Stimulated activated CD4-positive, alpha-beta T cell treated with anti-CD3 and anti-CD28 coated beads, Interleukin-4, amount 100 ng/mL, for 1 hour (primary cell): ENCODE data around the gene PLD4.

Experiments used
- DNase-seq: peaks from one replicate; pipeline ENCODE4 v3.0.0-alpha.2; 2020

Gene PLD4

DNA sequence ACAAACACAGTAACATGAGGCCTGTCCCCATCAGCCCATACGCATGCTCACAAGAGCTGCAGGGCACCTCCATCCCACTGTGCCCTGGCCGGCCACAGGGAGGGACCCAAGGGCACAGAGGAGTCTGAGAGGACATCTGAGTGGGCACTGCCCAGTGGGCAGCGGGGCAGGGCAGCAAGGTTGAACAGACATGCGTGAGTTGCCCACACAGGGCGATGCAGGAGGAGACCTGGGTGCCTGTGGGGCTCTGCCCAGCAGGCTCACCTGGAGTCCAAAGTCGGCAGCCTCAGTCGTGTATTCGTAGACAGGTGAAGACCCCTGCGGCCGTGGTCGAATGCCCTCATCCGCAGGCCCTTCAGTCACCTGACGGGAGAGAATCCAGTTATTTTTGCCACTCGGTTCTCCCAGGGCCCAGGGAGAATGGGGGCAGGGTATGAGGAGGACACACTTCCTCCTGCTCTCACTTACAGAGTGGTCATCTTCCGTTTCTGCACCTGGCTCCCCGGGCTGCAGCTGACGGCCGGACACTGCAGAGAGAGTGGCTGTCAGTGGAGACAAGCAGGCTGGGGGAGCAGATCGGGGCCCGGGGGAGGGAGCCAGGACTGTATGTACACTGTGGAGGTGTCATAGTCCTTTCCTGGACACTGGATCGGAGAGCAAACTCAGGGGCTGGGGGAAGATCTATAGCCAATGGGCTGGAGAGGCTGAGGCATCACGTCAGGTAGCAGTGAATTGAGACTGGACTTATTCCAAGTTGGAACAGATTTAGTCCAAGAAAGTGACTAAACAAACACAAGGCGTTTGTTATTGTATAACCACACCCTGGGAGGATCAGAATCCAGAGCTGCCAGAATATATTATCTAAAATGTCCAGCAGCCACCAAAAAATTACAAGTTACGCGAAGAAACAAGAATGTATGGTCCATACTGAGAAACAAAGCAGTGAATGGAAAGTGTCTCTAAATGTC lies 32.8 kb downstream of the PLD4 start:
- no peak for DNase-seq

DNA sequence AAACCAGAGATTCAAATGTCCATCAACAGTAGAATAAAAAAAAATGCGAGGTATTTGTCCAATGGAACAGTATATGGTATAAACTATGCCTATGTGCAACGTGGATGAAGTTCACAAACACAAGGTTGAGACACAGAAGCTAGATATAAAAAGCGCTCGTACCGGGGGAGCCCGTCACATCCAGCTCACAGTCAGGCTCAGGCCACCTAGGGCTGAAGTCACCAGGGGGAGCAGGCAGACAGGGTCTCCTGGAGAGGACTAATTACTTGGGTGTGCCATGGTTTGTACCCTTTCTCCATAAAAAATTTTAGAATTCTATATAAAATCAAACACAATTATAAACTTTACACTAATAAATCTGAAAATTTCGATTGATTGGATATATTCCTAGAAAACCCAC lies 39.9 kb downstream of the PLD4 start:
- no peak for DNase-seq

DNA sequence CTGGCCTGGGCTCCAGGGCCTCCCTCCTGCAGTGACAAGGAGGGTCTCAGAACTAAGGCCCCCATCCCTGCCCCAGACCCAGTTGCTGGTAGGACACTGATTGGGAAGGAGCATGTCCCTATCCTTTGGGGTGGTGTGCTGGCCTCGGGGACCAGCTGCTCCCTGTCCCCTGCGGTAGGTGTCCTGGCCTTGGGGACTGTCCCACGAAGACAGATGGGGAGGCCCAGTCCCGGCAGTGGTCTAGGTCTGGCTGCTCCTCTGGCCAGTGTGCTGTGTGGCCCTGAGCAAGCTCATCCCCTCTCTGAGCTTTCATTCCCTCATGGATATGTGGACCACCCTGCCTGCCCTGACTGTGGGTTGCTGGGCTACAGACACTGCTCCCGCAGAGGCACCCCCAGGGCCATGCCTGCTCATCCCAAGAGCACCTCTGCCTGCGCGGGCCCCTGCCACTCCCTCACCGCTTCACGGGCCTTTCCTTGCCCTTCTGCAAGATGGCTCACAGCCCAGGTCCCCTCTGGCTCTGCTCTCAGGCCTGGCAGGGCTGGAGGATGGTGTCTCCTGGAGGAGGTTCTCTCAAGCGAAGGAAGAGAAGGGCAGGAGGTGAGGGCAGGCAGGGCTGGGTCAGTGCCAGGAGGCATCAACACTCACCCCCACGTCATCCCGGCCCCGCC lies 41.0 kb downstream of the PLD4 start:
- DNase-seq: no peak

DNA sequence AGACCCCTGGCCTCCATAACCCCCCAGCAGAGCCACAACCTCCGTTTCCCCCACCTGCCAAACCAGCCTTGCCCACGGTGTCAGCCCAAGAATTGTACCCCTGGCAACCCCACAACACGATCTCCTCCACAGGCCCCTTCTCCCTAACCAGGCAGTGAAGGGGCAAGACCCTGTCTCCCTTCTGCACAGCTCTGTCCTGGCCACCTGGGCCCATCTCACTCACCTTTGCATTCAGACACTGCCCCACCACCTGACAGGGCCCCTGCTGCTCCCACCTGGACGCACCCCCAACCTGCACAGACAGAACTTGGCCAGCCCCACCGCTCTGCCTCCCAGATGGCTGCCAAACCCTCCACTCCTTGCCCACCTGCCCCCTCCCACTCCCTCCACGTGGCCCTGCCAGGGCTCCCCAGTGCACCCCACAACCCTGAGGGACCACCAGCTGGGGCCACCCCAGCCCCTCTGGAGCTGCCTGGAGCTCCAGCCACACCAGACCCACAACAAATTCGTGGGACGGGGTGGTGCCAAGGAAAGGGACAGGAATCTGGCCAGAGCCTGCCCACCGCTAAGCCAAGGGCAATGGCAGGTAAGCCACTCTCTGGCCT lies 41.7 kb downstream of the PLD4 start:
- DNase-seq: no peak

DNA sequence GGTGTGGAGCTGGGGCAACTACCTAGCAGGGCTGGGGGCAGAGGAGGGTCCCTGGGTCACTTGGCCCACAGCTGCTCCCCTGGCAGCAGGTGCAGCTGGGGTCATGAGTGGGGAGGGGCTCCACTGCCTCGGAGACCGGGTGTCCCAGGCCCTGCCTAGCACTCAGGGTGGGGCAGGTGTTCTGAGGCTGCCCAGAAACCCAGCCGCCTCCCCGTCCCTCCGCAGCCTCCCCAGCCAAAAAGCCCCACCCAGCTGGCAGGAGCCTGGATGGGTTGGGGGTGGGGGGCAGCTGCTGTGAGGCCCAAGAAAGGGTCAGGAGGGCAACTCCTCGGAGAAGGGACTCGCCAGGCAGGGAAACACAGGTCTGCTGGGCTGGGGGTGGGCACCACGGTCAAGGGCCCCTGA lies 42.3 kb downstream of the PLD4 start:
- DNase-seq: no peak

DNA sequence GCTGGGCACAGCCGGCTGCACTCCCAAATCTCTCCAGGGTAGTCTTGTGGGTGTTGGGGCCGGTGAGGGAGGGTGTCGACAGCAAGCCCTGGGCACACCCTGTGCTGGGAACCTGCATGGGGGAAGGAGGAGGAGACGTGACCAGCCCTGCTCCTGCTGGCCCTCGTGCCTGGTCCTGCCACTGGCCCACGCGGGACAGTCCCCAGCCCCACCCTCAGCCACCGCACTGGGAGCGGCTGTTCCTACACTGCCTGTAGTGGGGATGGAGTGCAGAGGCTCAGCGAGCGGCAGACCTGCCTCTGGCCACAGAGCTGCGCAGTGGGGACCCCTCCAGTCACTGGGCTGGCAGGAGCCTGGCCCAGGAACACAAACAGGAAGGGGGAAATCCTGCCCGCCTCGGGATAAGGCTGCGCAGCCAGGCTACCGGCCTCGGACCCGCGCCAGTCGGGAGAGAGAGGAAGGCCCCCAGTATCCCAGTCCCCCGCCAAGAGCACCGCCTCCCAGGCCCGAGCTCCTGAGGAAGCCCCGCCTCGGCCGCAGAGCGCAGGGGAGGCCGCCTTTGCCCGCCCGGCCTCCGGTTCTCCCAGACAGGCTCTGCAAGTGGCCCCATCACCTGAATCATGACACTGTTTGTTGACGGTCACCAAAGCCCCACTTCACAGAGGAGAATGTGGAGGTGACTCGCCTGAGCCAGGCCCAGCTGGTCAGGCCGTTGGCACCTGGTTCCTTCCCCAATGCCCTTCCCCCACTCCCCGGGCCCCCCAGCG lies 42.9 kb downstream of the PLD4 start:
- no peak for DNase-seq

DNA sequence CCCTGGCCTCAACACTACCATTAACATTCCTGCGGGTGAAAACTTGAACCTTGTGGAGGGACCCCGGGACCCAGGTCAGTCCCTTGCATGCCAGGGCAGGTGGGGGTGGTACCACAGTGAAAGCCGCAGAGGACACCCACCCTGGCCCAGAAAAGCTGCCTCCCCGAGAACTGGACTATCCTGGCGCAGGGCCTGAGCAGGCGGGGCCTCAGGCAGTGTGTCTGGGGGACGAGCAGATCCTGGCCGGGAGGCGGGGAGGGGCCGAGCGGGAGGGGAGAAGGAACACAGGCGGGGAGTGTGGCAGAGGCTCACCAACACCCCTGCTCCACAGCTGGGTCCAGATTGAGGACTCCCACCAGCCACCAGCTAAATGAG lies 43.5 kb downstream of the PLD4 start:
- no peak for DNase-seq

DNA sequence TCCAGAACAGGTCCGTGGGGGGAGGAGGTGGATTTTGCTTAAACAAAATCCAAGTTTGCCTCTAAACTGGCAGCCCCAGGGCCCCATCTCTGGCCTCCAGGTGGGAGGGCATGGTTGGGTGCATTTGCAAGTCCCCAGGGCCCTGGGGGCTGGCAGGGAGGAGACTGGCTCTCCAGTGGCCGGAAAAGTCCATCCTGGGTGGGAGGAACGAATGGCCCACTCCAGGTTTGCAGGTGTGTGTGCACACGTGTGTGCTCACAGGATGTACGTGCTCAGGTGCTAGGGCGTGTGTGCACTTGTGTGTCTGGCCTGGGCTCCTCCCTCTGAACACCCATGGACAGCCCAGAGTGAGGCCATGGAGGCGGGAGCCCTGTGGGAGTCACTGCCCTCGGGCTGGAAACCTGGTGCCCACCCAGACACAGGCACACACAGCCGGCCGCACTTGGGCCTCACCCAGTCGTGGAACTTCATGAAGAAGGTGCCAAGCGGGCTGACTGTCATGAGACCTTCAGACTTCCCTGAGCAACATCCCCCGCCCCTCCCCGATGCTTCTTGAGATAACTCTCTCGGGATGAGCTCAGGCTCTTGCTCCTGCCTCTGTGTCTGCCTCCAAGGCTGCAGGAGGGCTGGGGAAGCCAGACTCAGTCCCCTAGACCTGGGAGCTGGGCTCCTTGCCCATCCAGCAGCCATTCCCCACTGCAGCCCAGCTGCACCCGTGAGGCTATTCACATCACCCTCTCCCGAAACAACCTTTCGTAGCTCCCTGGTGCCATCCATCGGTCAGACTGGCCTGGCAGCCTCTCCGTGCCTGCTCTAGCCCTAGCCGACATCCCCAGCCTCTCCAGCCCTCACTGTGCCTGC lies 44.1 kb downstream of the PLD4 start:
- no peak for DNase-seq

DNA sequence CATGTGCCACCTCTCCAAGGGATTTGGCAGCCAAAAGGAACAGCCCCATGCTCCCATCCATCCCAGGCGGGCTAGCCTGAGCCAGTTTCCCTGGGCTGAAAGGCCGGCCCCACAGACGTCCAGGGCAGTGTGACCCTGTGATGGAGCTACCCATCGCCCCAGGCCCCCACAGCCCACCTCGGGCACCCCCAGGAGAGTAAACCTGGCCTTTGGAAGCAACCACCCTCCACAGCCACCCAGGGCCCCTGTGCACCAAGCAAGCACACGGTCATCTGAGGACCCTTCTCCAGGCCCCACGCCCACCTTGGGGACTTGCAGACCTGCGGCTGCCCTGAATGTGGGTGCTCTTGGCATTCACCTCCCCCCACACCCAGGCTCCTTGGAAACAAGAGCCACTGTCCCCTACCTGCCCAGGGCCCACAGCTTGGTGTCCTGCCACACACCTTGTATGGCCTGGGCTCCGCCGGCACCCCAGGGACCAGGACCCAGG lies 45.1 kb downstream of the PLD4 start:
- no peak for DNase-seq

DNA sequence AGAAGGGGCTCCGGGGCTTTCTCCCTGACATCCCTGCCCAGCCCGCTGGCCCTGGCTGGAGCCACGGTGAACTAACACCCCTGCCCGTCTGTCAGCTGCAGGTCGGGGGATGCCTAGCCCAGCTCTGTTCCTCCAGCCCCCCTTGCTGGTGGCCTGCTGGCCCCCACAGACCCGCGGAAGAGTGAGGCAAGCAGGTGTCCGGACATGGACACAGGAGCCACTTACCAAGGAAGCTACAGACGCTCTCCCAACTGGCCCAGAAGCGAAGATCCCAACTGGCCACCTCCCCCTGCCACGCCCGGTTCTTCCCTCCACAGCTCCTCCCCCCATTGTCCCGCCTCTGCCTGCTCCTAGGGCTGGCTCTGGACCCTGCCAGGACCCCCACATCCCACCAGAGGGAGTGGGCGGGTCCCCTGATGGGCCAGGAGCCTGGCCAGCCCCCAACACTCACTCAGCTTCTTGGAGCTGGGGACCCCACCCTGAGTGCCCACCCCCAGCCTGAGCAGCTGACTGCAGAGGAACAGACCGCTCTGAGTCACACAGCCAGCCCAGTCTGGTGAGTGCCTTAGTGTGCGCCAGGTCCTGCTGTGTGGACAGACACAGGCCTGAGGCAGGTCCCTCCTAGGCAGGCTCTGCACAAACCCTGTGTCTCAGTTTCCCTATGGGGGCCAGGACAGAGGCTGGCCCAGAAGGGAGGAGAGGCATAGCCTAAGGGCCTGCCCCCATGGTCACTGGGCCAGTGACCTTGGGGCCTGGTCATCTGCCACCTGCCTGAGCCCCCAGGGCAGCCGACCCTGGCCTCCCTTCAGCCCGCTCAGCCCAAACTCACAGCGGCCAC lies 45.8 kb downstream of the PLD4 start:
- DNase-seq: no peak

DNA sequence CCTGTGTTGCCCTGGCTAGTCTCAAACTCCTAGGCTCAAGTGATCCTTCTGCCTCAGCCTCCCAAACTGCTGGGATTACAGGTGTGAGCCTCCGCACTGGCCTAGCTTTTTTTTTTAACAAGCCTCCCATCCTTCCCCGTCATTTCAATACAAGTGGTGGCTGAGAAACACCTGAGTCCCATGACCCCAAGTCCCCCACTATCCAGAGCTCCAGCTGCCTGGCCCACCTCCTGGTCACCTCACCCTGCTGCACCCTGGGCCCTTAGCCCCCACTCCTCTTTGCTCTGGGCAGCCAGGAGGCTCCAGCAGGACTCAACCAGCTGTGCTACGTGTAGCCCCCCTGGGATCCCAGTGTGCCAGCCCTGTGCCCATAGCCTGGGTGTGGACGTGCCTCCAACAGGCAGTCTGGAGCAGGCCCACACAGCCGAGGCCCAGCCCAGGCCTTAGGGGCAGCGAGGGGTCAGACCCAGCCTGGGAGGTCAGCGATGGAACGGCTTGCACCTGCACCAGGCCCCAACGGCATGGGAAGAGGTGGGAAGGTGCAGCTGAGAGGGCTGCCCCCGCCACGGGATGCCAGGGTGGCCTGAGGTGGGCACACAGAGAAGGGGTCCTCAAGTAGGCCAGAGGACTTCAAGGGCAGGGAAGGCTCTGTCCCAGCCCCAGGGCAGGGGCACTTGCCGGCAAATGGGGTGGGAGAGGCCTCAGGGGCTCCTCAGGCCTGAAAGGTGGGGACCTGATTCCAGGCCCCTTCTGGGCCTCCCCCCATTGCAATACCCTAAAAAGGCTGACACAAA lies 47.0 kb downstream of the PLD4 start:
- DNase-seq: no peak

DNA sequence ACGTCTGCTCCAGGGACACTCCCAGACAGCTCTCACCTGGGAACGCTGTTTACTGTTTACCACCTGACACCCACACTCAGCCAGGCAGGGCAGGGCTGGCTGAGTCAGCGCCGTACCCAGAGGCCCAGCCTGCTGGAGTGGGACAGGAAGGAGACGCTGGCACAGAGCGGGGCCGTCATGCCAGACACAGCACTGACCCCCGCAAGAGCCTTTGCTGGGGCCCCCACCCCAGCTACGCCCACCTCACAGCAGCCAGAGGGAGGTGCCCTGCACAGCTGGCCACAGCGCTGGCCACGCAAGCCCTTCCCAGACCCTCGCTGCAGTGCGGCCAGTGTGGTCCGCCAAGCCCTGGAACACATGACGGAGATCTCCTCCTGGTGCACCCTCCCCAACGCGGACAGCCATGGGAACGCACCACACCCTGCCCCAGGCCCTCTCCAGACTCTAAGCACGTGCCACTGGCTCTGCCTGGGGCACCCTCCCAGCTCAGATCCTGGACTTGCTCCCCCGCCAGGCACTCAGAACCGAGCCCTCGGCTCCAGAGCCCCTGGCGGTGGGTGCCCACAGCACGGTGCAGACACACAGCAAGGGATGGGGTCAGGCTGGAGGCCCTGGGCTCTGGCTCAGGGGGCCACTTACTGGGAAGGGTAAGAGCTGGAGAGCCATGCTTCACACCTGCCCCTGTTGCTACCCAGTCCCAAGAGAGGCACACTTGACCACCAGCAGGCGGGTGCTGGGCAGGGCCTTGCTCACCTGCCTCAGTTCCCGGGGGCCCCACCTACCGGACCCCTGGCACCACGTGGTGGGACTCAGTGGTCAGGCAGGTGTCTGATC lies 47.8 kb downstream of the PLD4 start:
- no peak for DNase-seq

DNA sequence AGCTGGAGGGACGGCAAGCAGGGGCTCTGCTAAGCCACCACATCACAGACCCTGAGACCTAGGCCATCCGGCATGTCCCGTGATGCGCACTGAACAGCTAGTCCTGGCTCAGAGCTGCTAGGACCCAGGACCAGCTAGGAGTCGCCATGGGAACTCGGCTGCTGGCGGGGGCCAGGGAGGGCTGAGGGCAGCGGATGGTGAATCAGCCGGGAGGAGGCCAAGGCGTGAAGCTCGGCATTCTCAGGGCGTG lies 48.4 kb downstream of the PLD4 start:
- no peak for DNase-seq

DNA sequence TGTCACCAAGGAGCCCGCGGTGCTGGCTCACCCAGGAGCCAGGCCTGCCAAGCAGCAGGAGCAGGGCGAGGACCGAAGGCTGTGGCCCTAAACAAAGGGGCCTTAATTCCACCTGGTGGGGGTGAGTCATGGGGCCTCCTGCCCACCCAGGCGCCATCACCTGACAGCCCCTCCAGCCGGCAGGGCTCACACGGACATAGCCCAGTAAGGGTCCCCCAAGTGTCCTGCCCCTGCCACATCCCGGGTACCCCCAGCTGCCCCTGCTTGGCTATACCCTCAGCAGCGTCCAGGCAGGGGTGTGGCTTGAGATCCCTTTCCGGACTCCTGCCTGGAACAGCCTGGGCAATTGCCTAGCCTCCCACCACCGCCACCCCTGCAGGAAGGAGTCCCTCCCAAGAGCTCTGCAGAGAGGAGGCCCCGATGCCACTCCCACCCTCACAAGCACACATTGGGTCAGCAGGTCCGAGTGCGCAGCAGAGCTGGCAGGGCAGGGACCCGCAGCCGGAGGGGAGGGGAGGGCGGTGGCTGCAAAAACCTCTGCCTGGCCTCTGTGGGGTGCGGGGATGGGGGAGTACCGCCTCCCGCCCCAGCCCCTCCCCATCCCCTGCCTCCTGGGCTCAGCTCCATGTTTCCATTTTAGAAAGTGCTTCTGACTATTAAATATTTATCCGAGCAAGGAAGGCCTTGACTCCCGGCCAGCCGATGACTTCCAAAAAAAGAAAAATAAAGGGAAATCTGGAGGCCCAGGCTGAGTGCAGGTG lies 48.9 kb downstream of the PLD4 start:
- DNase-seq: no peak

DNA sequence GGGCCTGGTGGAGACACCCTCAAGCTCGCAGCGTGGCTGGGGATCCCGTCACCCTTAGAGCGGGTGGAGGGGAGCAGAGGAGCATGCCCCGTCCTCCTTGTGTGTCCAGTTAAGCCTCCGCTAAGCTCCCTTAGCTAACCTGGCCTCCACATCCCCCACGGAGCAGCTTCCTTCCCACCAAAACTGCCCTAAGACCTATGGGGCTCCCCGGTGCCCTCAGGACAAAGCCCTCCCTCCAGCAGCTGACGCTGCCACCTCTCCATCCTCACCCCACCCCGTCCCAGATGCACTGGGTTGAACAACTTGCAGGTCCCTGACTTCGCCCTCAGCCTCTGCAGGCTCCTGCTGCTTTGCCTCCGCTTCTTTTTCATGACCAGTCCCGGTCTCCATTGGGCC lies 49.5 kb downstream of the PLD4 start:
- no peak for DNase-seq

DNA sequence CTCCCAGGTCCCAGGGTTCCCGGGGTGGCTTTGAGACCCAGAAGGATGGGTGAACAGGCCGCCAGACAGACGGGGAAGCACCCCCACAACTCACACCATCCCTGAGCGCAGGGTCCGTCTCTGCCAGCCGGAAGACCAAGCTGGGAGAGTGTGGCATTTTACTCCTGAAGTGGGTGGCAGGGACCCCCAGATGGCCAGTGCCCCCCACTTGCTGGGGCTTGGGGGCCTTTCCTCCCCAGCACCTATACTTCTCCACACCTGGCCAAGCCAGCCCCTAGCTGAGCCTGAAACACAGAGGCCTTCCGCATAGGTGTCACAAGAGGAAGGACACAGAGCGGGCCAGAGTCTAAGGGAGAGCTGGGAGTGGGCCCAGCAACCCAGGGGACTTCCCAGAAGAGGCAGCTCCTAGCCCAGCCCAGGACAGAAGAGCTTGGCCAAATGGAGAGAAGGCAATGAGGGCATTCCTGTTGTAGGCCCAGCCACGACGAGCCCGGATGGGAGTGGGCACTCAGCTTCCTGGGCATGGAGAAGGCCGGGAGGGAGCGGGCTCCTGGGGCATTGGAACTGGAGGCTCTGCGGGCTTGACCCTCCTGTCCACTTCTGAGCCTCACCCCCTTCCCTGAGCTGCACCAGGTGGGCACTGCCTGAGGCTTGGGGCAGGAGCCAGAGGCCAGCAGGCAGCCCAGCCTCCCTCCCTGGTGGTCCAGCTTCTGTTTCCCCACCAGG lies 50.1 kb downstream of the PLD4 start:
- no peak for DNase-seq

DNA sequence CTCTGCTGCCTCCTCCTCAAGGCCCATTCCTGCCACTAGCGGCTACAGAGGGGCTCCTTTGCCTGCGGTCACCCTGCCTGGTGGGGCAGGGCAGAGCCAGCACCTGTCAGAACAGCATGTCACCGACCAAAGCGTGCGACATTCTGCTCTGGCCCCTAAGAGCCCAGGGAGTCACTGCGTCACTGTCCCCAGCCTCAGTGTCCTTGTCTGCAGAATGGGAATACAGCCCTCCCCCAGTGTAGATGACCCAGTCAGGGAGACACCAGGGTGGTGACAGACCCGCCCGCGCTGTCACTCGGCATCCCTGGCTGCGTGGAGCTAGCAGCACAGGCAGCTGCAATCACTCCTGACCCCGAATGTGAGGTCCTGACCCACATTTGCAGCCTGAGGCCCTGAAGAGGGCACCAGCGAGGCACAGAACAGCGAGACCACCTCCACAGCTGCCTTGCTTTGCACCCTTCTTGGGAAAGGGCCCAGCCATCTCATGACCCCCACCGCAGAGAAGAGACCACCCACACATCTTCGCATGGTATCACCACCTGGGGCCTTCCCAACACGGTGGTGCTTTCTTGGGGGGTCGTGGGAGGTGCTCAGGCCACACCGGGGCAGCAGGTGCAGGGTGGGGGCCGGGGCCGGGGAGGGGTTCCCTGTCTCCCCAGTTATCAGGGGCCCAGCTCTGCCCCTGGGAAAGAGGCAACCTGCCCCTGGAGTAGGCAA lies 51.0 kb downstream of the PLD4 start:
- no peak for DNase-seq
